ENCODE results near the gene INHBB. TPM values are rescaled to one million over a fixed set of nuclear protein-coding genes. Genes with fewer than 3 reads are reported as not detected.

The INHBB gene
- total RNA-seq, 1 donor = 0.10 TPM

DNA sequence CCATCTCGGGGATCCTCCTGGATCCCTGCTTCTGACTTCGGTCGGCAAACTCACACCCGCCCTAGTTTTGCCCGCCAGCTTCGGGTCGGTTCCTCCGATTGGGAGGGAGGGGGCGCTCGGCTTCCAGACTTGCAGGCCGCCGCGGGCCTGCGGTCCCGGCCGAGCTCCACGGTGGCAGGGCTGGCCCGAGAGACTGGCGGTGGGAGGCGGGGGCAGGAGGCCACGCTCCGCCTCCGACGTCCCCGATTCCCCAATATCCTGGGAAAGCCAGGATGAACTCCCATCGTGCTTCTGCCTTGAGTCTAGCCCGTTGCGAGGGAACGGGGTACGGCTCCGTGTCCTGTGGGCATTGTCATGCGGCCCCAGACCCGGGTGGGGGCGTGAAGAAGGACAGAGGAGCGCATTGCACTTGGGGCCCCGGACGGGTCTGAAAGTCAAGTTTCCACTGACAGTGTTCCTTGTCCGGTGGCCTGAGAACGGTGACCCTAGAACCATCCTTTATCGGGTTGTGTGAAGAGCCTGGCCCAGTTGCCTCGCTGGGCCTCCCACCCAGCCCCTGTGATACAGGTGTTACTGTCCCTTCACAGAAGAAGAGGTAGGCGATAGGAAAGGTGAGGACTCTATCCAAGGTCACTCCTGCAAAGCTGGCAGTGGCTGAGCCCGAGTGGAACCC is 2.4 kb upstream of the INHBB start:
- peaks cover 50% of the 10 kb centered on the region for H3K27me3 ChIP-seq (ENCODE audit: insufficient read depth, low read length)
- H3K4me1 ChIP-seq (ENCODE audit: insufficient read depth, low read length) = peaks cover 50% of the 10 kb centered on the region
- H3K4me3 ChIP-seq (ENCODE audit: low read length) = no peak overlapping the region

GRCh38 chr2:120344214-120344975 is 1.5 kb upstream of the INHBB start:
- no peak overlapping the region for H3K4me3 ChIP-seq (ENCODE audit: low read length)
- peaks cover 42% of the 10 kb centered on the region for H3K4me1 ChIP-seq (ENCODE audit: insufficient read depth, low read length)
- H3K27me3 ChIP-seq (ENCODE audit: insufficient read depth, low read length) = peaks cover 58% of the 10 kb centered on the region
- H3K9me3 ChIP-seq (ENCODE audit: low read depth, low read length) = no peaks in the 10 kb centered on the region

More for the DNA sequence above, 2.4 kb upstream of the INHBB start:
- H3K9me3 ChIP-seq (ENCODE audit: low read depth, low read length) = no peaks in the 10 kb centered on the region

DNA sequence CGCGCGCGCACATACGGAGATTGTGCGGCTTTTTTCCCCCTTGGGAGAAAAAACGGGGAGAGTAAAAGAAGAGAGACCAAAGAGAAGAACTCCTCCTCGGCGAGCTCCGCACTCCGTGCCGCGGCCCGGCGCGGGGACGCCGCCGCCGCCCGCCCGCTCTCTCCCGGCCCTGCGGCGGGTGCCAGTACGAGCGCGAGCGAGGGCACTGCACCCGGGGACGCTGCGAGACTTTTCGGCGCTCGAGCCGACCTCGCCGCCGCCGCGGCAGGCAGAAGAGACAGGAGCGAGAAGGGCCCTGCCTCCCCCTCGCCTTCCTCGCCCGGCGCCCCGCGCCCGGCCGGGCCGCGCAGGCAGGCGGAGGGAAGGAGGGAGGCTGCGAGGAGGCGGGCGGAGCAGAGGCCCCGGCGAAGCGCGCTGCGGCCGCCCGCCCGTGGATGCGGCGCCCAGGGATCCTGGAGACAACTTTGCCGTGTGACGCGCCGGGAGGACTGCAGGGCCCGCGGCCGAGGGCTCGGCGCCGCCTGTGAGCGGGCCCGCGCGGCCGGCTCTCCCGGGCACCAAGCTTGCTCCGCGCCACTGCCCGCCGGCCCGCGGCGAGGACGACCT is 857 bp upstream of the INHBB start:
- Histone ChIP-seq H3K4me3 (ENCODE audit: low read length) (peak overlapping the region; percentile 24), H3K9me3 (ENCODE audit: low read depth, low read length) (no peaks in the 10 kb centered on the region), H3K27me3 (ENCODE audit: insufficient read depth, low read length) (peaks cover 65% of the 10 kb centered on the region), H3K4me1 (ENCODE audit: insufficient read depth, low read length) (peaks cover 39% of the 10 kb centered on the region)

GRCh38 chr2:120345608-120346007 is 328 bp upstream of the INHBB start:
- H3K9me3 ChIP-seq (ENCODE audit: low read depth, low read length) = no peaks in the 10 kb centered on the region
- H3K4me3 ChIP-seq (ENCODE audit: low read length) = peak overlapping the region; percentile 25
- H3K4me1 ChIP-seq (ENCODE audit: insufficient read depth, low read length) = peaks cover 39% of the 10 kb centered on the region
- peaks cover 67% of the 10 kb centered on the region for H3K27me3 ChIP-seq (ENCODE audit: insufficient read depth, low read length)

GRCh38 chr2:120346667-120347358 is 877 bp downstream of the INHBB start:
- Histone ChIP-seq H3K4me1 (ENCODE audit: insufficient read depth, low read length) (peaks cover 35% of the 10 kb centered on the region), H3K4me3 (ENCODE audit: low read length) (no peak overlapping the region), H3K27me3 (ENCODE audit: insufficient read depth, low read length) (peaks cover 59% of the 10 kb centered on the region), H3K9me3 (ENCODE audit: low read depth, low read length) (no peaks in the 10 kb centered on the region)

- Histone ChIP-seq H3K4me3 (ENCODE audit: low read length) (no peak overlapping the region), H3K9me3 (ENCODE audit: low read depth, low read length) (no peaks in the 10 kb centered on the region), H3K4me1 (ENCODE audit: insufficient read depth, low read length) (peaks cover 28% of the 10 kb centered on the region), H3K27me3 (ENCODE audit: insufficient read depth, low read length) (peaks cover 52% of the 10 kb centered on the region)
These were observed 1.6 kb downstream of the INHBB start for GRCh38 chr2:120347396-120348060.

DNA sequence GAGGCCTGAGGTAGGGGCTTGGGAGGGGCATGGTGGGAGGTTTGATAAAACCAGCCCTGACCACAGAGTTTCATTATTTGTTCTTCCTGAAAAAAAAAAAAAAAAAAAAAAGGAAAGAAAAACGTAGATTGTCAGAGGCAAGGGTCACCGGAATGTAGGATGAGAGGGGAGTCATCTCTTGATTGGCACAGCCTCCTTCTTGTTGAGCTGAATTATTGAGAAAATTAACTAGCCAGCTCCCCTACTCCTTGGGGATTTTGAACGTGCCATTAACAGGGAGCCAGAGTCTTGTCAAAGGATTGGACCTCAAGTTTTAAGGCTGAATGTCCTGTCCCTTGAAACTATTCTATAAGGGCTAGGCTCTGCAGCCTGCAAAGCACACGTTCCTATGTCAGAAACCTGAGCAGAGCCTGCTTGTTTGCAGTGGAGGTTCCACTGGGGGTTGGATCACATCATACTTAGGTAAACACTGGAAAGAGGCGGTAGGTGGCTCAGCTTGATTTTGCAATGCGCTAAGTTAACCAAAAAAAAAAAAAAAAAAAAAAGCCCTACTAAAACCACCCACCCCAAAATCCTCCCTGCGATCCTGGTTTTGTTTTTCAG is 2.3 kb downstream of the INHBB start:
- H3K9me3 ChIP-seq (ENCODE audit: low read depth, low read length) = no peaks in the 10 kb centered on the region
- H3K4me1 ChIP-seq (ENCODE audit: insufficient read depth, low read length) = peaks cover 21% of the 10 kb centered on the region
- H3K27me3 ChIP-seq (ENCODE audit: insufficient read depth, low read length) = peaks cover 45% of the 10 kb centered on the region
- no peak overlapping the region for H3K4me3 ChIP-seq (ENCODE audit: low read length)

GRCh38 chr2:120348737-120349439 is 3.0 kb downstream of the INHBB start:
- Histone ChIP-seq H3K27me3 (ENCODE audit: insufficient read depth, low read length) (peaks cover 38% of the 10 kb centered on the region), H3K4me1 (ENCODE audit: insufficient read depth, low read length) (peaks cover 14% of the 10 kb centered on the region), H3K9me3 (ENCODE audit: low read depth, low read length) (no peaks in the 10 kb centered on the region), H3K4me3 (ENCODE audit: low read length) (no peak overlapping the region)

DNA sequence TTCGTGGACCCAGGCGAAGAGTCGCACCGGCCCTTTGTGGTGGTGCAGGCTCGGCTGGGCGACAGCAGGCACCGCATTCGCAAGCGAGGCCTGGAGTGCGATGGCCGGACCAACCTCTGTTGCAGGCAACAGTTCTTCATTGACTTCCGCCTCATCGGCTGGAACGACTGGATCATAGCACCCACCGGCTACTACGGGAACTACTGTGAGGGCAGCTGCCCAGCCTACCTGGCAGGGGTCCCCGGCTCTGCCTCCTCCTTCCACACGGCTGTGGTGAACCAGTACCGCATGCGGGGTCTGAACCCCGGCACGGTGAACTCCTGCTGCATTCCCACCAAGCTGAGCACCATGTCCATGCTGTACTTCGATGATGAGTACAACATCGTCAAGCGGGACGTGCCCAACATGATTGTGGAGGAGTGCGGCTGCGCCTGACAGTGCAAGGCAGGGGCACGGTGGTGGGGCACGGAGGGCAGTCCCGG is 3.5 kb downstream of the INHBB start:
- Histone ChIP-seq H3K4me1 (ENCODE audit: insufficient read depth, low read length) (peaks cover 11% of the 10 kb centered on the region), H3K27me3 (ENCODE audit: insufficient read depth, low read length) (peaks cover 38% of the 10 kb centered on the region), H3K9me3 (ENCODE audit: low read depth, low read length) (no peaks in the 10 kb centered on the region), H3K4me3 (ENCODE audit: low read length) (no peak overlapping the region)

DNA sequence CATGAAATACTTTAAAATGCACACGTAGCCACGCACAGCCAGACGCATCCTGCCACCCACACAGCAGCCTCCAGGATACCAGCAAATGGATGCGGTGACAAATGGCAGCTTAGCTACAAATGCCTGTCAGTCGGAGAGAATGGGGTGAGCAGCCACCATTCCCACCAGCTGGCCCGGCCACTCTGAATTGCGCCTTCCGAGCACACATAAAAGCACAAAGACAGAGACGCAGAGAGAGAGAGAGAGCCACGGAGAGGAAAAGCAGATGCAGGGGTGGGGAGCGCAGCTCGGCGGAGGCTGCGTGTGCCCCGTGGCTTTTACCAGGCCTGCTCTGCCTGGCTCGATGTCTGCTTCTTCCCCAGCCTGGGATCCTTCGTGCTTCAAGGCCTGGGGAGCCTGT is 4.1 kb downstream of the INHBB start:
- H3K9me3 ChIP-seq (ENCODE audit: low read depth, low read length) = no peaks in the 10 kb centered on the region
- peaks cover 11% of the 10 kb centered on the region for H3K4me1 ChIP-seq (ENCODE audit: insufficient read depth, low read length)
- H3K4me3 ChIP-seq (ENCODE audit: low read length) = no peak overlapping the region
- H3K27me3 ChIP-seq (ENCODE audit: insufficient read depth, low read length) = peaks cover 38% of the 10 kb centered on the region

- peaks cover 38% of the 10 kb centered on the region for H3K27me3 ChIP-seq (ENCODE audit: insufficient read depth, low read length)
- H3K4me3 ChIP-seq (ENCODE audit: low read length) = no peak overlapping the region
- H3K4me1 ChIP-seq (ENCODE audit: insufficient read depth, low read length) = peaks cover 11% of the 10 kb centered on the region
- no peaks in the 10 kb centered on the region for H3K9me3 ChIP-seq (ENCODE audit: low read depth, low read length)
These were observed 4.9 kb downstream of the INHBB start for GRCh38 chr2:120350801-120351320.

- Histone ChIP-seq H3K4me3 (ENCODE audit: low read length) (no peak overlapping the region), H3K9me3 (ENCODE audit: low read depth, low read length) (no peaks in the 10 kb centered on the region), H3K4me1 (ENCODE audit: insufficient read depth, low read length) (no peaks in the 10 kb centered on the region), H3K27me3 (ENCODE audit: insufficient read depth, low read length) (peaks cover 23% of the 10 kb centered on the region)
These were observed 7.0 kb downstream of the INHBB start for GRCh38 chr2:120352696-120353590.

DNA sequence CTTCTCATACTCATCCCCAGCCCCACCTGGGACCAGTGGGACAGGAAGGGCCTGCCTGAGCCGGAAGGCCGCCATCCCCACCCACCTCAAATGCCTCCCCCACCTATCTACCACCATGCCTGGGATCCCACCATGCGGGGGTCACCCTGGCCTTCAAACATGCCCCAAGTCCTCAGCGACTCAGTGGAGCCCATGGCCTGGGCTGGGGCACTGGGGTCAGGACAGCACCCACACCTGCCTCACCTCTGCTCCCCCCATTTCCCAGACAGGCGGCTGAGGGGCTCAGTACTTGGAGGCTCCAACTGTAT is 7.6 kb downstream of the INHBB start:
- H3K4me1 ChIP-seq (ENCODE audit: insufficient read depth, low read length) = no peaks in the 10 kb centered on the region
- H3K27me3 ChIP-seq (ENCODE audit: insufficient read depth, low read length) = peaks cover 17% of the 10 kb centered on the region
- no peak overlapping the region for H3K4me3 ChIP-seq (ENCODE audit: low read length)

More for the DNA sequence above, 7.6 kb downstream of the INHBB start:
- H3K9me3 ChIP-seq (ENCODE audit: low read depth, low read length) = no peaks in the 10 kb centered on the region

Data from mononuclear cell (primary cell).